Prostate gland (tissue), 2 donors: ENCODE results near the gene UBALD1. TPM values are rescaled to one million over a fixed set of nuclear protein-coding genes. Genes with fewer than 3 reads are reported as not detected.

Experiments used
- DNase-seq: peaks from one replicate; pipeline ENCODE4 v3.0.0-alpha.2; 2019; ENCODE audit warnings: low spot score
- H3K27ac ChIP-seq, 2 donors: fragments of 200-600 bp; sonication (generic); 2 replicates each; pipeline ENCODE4 v1.5.1; 2017 to 2019
- H3K27me3 ChIP-seq: fragments of 200-600 bp; sonication (generic); replicated peaks from 2 replicates; pipeline ENCODE4 v1.5.1; 2019; ENCODE audit not compliant: insufficient read depth
- H3K36me3 ChIP-seq, 2 donors: fragments of 200-600 bp; sonication (generic); 1 replicate in 1 of 2; 2 replicates in 1 of 2; pipeline versions ENCODE4 v1.5.1 to v1.8.1; 2017 to 2019
- H3K4me1 ChIP-seq: fragments of 200-600 bp; sonication (generic); replicated peaks from 2 replicates; pipeline ENCODE4 v1.5.1; 2019
- H3K4me3 ChIP-seq, 2 donors: fragments of 200-600 bp; sonication (generic); 2 replicates each; pipeline ENCODE4 v1.5.1; 2017 to 2019
- H3K9me3 ChIP-seq: fragments of 200-600 bp; sonication (generic); 2 replicates; pipeline ENCODE4 v1.5.1; 2017
- POLR2A ChIP-seq: fragments of 450-650 bp; IDR thresholded peaks from one replicate; pipeline ENCODE4 v1.6.1; 2016; ENCODE audit warnings: antibody characterized with exemption, mild to moderate bottlenecking
- POLR2AphosphoS5 ChIP-seq: sonication (generic); formaldehyde crosslinking; IDR thresholded peaks from one replicate; pipeline ENCODE4 v1.6.1; 2017; ENCODE audit warnings: antibody characterized with exemption
- WGBS: methylation state at CpG from one replicate; pipeline ENCODE4 v1.1.5; 2018; 5-methylcytosine and 5-hydroxymethylcytosine counted together
- intact Hi-C: fragments of 100-400 bp; cut with DNase I; formaldehyde crosslinking; loops from one replicate; pipeline ENCODE4 v1.14.2; 2022
- total RNA-seq, 2 donors: library from RNA; depleted of rRNA; stranded (reverse); fragments of >200 nt; gene quantifications; one replicate each; pipeline ENCODE4 v1.1.0, GENCODE V29; 2016
- TF ChIP-seq, protein P1 (sequence below), 4 experiments: fragments of 200-600 bp in 2 of 4; fragments of 450-650 bp in 2 of 4; sonication (generic) in 2 of 4; IDR thresholded peaks; 1 replicate in 3 of 4; 2 replicates in 1 of 4; pipeline ENCODE4 v1.5.1; 2016 to 2019; ENCODE audit warnings: antibody characterized with exemption in 4 of 4, mild to moderate bottlenecking in 2 of 4, moderate library complexity in 2 of 4

The UBALD1 gene
- total RNA-seq, 2 donors from 2014 or later = 14.5 to 22.1 TPM

DNA sequence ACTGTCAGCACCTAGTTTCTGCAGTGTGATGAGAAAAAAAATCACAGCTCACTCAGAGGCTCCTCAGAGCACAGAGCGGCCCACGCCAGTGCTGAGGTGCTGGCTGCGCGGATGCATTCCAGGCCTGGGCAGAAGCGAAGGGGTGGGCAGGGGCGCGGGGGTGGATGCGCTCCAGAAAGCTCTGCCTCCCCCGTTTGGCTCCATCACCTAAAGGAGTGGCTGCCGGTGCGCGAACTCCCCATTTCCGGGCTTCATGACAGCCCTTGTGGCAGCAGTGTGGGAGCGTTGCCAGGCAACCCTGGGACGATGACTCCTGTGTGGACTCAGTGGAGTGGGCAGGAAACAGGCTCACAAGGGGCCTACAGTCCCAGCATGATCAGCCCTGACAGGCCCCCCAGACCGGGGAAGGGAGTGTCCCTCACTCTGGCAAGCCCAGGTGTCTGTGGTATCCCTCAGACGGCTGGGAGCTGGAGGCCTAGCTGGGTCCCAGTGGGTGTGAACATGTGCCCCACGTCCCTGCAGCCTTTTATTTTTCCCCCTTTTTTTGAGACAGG lies 45.8 kb upstream of the UBALD1 start:
- no peaks in the 10 kb centered on the region for H3K4me1 ChIP-seq
- no peaks in the 10 kb centered on the region for H3K9me3 ChIP-seq
- DNase-seq = no peak
- H3K4me3 ChIP-seq = no peak overlapping the region
- H3K27me3 ChIP-seq = no peaks in the 10 kb centered on the region
- H3K27ac ChIP-seq = no peak overlapping the region
- H3K36me3 ChIP-seq = peaks cover 0 to 6% of the 10 kb centered on the region in 2 donors
- intact Hi-C loops = no loop called here
- 23% methylated on average over 18 of the region's 18 CpGs for WGBS
- TF ChIP-seq POLR2A (no peak), POLR2AphosphoS5 (no peak)
- TF ChIP-seq, protein P1, sequence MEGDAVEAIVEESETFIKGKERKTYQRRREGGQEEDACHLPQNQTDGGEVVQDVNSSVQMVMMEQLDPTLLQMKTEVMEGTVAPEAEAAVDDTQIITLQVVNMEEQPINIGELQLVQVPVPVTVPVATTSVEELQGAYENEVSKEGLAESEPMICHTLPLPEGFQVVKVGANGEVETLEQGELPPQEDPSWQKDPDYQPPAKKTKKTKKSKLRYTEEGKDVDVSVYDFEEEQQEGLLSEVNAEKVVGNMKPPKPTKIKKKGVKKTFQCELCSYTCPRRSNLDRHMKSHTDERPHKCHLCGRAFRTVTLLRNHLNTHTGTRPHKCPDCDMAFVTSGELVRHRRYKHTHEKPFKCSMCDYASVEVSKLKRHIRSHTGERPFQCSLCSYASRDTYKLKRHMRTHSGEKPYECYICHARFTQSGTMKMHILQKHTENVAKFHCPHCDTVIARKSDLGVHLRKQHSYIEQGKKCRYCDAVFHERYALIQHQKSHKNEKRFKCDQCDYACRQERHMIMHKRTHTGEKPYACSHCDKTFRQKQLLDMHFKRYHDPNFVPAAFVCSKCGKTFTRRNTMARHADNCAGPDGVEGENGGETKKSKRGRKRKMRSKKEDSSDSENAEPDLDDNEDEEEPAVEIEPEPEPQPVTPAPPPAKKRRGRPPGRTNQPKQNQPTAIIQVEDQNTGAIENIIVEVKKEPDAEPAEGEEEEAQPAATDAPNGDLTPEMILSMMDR (IDR thresholded peaks at IDR 0.05) = no peak

DNA sequence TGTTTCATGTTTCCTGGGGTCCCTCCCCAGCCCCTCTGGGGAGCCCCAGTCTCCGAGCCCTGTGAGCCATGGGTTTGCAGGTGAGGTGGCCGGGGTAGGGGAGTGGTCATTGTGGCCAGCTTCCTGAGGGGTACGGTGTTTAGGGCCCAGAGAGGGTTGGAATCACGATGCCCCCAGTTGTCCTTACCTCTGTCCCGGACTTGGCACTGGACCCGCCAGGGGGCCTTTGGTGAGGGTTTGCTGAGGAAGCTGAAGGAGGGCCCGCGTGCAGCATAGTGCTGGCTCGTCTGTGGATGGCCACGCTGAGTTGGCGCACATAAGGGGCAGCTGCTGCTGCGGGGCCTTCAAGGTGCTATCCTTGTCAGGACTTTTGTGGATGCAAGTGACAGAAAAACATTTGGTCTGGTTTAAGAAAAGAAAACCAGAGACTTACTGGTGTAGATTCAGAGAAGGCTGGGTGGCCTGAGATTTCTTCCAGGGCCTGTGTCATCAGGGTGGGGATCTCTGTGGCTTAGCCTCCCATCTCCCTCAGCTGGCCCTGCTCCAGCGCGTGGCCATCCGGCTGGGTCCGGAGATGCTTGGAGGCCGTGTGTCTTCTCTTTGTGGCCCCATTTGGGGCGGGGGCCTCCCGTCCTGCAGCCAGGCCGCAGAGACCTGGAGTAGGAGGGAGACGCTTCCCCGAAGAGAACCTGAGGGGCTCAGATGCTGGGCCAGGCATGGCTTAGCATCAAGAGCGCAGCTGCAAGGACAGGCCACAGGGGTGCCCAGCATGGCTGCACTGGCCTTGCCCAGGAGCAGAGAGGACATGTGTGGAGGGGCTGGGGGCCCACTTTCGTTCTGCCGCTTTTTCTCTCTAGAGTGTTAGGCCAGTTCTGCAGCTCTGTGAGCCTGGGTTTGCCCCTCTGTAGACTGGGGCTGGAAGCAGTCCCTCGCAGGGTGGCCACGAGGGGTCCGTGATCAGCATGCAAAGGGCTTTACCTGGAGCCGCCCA lies 45.0 kb upstream of the UBALD1 start:
- Histone ChIP-seq H3K36me3 (peaks cover 0 to 6% of the 10 kb centered on the region in 2 donors), H3K27me3 (no peaks in the 10 kb centered on the region), H3K4me1 (no peaks in the 10 kb centered on the region), H3K27ac (no peak overlapping the region), H3K4me3 (no peak overlapping the region), H3K9me3 (no peaks in the 10 kb centered on the region)
- WGBS = 77% methylated on average over 29 of the region's 29 CpGs
- intact Hi-C loops = no loop called here
- no peak for TF ChIP-seq POLR2A
- TF ChIP-seq, protein P1 (IDR thresholded peaks at IDR 0.05) = no peak
- TF ChIP-seq POLR2AphosphoS5 = no peak
- DNase-seq = no peak

DNA sequence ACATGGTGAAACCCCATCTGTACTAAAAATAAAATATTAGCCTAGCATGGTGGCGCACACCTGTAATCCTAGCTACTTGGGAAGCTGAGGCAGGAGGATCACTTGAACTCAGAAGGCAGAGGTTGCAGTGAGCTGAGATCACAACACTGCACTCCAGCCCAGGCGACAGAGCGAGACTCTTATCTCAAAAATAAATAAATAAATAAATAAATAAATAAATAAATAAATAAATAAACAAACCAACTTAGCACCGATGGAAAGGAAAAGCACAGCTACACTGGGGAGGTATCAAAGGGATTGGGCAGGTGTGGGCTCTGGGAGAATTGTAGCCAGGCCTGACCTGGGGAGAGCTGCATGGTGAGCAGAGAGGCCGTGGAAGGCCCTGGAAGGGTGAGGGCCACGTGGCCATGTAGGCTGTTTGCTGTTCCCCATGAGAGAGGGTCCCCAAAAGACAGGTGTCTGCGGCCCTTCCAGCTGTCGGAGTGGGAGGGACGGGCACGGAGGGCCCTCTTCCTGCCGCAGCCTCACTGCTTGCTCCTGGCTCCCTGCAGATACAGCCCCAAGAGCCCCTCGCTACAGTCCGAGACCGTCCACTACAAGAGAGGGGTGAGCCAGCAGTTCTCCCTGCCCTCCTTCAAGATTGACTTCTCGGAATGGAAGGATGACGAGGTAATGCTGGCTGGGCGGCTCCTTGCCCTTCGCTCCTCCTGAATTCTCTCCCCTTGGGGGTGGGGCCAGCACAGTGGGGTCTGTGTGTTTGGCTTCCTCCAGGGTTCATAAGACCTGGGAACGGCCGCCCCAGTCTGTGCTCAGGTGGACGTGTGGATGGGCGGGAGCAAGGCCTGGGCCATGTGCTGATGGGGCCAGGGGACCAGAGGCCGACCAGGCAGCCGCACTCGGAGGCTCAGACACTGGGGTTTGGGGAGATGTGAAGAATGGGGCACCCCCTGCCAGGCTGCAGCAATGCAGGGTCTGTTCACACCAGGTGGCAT lies 42.3 kb upstream of the UBALD1 start:
- Histone ChIP-seq H3K4me3 (no peak overlapping the region), H3K36me3 (peaks cover 6 to 9% of the 10 kb centered on the region in 2 donors), H3K4me1 (peaks cover 2% of the 10 kb centered on the region), H3K9me3 (no peaks in the 10 kb centered on the region), H3K27ac (no peak overlapping the region), H3K27me3 (no peaks in the 10 kb centered on the region)
- TF ChIP-seq POLR2A (no peak), POLR2AphosphoS5 (no peak)
- TF ChIP-seq, protein P1 (IDR thresholded peaks at IDR 0.05) = no peak
- no peak for DNase-seq
- intact Hi-C loops = no loop called here
- WGBS = 92% methylated on average over 25 of the region's 25 CpGs

DNA sequence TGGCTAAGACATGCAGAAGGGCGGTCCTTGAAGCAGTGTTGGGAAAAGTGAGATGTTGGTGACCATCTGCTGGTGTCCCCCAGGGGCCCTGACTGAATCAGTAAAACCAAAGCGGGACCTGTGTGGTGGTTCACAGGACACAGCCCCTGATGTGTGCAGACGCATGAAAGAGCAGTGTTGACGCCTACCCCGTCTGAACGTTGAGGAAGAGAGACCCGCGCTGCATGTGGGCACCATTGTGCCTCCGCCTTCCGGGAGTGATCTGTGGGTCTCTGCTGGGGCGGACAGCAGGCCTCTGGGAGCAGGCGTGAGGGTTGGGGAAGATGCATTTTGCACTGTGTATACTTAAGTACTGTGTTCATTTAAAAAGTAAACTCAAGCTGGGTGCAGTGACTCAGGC lies 41.5 kb upstream of the UBALD1 start:
- peaks cover 6 to 12% of the 10 kb centered on the region in 2 donors for H3K36me3 ChIP-seq
- WGBS = 98% methylated on average over 12 of the region's 12 CpGs
- peaks cover 2% of the 10 kb centered on the region for H3K4me1 ChIP-seq
- H3K27ac ChIP-seq = no peak overlapping the region
- TF ChIP-seq POLR2AphosphoS5 (no peak), POLR2A (no peak)
- TF ChIP-seq, protein P1 (IDR thresholded peaks at IDR 0.05) = no peak
- intact Hi-C loops = no loop called here
- DNase-seq = no peak
- no peaks in the 10 kb centered on the region for H3K27me3 ChIP-seq
- no peak overlapping the region for H3K4me3 ChIP-seq
- H3K9me3 ChIP-seq = no peaks in the 10 kb centered on the region
